ENCODE measurements around the gene USP14.

The USP14 gene

GRCh38 chr18:160831-161570, 2.6 kb downstream of the USP14 start:
- no peak for DNase-seq

- no peak for DNase-seq
These were observed 14.0 kb downstream of the USP14 start for GRCh38 chr18:172361-172760.

DNA sequence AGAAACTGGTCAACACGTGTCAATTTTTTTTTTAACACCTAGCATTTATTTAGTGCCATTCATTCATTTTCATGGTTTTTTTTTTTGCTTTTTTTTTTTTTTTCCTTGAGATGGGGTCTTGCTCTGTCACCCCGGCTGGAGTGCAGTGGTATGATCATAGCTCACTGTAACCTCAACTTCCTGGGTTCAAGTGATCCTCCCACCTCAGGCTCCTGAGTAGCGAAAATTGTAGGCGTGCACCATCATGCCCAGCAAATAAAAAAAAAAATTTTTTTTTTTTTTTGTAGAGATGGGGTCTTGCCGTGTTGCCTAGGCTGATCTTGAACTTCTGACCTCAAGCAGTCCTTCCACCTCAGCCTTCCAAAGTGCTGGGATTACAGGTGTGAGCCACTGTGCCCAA, 21.1 kb downstream of the USP14 start:
- no peak for DNase-seq

- no peak for DNase-seq
These were observed 23.4 kb downstream of the USP14 start for GRCh38 chr18:181711-182110.

- DNase-seq: peak in 1 of 2 experiments; percentile 33
These were observed 25.4 kb downstream of the USP14 start for GRCh38 chr18:183769-184168.

- DNase-seq: no peak
These were observed 30.9 kb downstream of the USP14 start for GRCh38 chr18:189254-189653.

GRCh38 chr18:191725-192124, 33.4 kb downstream of the USP14 start:
- no peak for DNase-seq

DNA sequence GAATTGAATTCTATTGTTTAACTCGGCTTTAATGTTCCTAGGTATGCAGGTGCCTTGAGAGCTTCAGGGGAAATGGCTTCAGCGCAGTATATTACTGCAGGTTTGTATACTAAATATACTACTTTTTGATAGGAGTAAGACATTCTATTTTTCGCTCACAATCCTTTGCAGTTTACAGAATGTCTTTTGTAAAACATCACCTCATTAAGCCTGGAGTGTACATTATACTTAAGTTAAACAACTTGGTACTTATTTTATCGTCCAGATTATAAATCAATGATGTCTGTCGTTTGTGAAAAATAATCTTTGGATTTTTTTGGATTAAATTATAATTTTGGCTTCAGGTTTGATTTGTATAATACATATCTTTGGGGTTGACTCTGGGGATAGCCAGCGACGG, 34.4 kb downstream of the USP14 start:
- DNase-seq: no peak

GRCh38 chr18:195651-196050, 37.3 kb downstream of the USP14 start:
- DNase-seq: no peak

DNA sequence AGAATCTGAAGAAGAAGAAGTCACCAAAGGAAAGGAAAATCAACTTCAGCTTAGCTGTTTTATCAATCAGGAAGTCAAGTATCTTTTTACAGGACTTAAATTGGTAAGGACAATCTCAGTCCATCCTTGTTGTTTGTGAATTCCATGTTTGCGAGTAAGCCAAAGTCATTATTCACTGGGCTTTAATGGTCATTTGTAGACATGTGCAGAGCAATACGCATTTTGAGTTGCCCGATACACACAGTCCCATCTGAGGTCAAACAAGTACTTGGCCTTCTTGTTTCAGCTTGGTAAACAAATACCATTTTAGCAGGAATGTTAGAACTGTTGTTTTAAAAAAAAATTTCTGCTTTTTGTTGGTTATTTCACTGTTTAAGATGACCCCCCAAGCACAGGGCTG, 40.9 kb downstream of the USP14 start:
- no peak for DNase-seq

DNA sequence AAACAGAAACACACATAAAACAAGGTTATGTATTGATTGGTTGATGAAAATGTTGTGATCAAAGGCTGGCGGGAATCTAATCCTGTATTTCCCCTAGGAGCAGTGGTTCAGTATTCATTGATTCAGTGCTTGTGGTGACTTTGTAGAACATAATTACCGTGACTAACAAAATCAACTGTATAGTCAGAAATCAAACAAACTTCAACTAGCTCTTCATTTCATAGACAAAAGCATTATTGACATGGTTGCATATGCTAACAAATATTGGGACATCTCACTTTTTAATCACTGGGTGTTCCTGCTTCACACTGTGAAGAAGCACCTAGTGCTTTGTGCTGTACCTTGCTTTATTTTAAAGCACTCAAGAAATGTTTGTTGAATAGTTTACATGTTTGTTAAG, 41.4 kb downstream of the USP14 start:
- DNase-seq: no peak

DNA sequence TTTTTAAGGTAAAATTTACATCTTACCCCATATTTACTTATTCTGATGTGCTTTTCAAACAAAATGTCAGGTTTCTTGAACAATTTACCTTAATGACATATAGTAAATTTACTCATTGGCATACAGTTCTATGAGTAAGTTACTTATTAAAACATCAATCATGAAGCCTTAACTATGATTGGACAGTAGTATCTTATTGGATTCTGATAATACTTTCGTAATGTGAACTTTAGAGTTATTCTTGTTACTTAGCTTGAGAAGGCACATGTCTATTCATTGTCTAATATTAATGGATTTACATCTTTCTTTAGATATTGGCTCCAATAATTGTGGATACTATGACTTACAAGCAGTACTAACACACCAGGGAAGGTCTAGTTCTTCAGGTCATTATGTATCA, 51.7 kb downstream of the USP14 start:
- no peak for DNase-seq

DNA sequence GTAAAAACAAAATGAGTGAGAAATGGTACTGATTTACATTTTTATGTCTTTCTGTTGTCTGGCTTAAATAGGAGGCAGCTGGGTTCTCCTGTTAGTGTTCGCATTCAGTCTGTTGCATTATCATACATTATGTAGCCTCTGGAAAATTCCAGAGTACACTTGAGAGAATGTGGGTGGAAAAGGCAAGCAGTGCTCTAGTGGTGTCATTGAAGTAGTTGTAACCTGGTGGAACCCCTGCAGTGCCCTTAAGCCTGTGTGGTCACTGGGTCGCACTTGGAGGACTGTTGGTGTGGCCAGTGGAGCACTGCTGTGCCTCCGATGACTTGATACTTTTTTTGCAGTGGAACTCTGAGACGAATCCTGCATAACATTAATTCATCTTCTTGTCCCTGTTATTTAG, 52.4 kb downstream of the USP14 start:
- no peak for DNase-seq

DNA sequence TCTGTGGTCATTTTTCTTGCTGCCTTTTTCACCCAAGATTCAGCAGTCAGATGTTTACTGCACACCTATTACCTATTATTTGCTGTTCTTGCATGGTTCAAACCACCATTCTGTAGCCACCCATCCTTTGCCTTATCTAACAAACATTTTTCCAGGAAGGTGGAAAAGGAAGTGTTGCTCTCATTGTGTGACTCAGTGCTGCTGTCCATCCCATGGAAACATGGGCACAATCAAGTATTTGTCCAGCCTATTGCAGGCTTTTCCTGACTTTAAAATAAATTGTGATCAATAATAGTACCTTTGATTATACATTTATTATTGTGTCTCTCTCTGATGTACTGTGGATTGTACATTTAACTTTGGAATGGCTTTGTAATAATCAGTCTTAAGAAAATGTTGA, 53.2 kb downstream of the USP14 start:
- no peak for DNase-seq

DNA sequence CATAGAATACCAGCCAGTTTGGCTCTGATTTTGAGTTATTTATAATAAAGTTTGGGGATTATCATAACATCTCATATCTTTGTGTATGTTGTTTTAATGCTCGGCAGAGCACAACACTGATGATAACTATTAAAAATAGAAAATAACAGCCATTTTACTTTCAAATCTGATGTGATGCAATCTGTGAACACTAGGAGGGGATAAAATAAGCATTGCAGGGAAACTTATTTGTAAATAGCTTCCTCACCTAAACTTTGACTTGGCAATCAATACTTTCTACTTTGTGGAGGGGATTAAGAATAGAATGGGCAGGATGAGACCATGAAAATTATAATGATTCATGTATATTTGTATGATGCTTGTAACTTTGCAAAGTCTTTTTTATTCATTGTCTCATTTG, 54.4 kb downstream of the USP14 start:
- no peak for DNase-seq

GRCh38 chr18:213505-213904, 55.1 kb downstream of the USP14 start:
- DNase-seq: no peak

DNA sequence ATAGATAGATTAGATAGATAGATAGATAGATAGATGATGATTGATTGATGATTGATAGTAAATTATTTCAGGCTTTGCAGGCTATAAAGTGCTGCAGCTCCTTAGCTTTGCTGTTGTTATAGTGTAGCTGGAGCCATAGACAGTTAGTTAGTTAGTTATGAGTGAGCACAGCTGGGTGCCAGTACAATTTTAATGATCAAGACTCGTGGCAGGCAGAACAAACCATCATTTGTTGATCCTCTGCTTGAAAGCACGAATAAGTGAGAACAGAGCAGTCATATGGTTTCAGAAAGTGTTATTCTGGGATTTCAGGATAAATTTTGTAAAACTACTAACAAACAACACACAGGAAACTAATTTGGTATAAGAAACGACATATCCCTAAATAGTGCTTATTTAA, 55.6 kb downstream of the USP14 start:
- no peak for DNase-seq

DNA sequence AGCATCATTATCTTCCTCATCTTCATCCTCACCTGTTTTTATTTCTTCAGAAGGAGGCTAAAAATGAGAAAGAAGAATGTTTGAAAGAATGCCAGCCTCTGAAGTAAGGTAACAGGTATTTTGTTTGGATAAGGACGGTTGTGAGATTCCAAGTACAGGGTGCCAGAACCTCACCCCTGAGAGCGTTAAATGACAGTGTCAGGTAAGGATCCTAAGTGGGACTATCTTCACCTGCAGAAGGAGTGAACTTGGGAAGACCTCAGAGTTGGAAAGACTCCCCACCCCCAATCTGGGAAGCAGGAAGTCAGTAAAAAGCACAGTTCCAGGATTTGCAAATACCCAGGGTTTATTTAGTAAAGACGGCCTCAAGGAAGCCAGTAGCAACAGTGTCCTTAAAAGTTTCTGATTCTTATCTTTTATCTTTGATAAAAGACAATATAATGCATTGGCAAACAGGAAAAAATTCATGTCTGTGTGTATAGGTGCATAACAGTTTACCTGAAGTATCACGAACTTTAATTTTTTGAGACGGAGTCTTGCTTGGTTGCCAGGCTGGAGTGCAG, 57.2 kb downstream of the USP14 start:
- DNase-seq: no peak

- no peak for DNase-seq
These were observed 59.4 kb downstream of the USP14 start for GRCh38 chr18:217532-218336.

- DNase-seq: no peak
These were observed 62.4 kb downstream of the USP14 start for GRCh38 chr18:220708-221107.

DNA sequence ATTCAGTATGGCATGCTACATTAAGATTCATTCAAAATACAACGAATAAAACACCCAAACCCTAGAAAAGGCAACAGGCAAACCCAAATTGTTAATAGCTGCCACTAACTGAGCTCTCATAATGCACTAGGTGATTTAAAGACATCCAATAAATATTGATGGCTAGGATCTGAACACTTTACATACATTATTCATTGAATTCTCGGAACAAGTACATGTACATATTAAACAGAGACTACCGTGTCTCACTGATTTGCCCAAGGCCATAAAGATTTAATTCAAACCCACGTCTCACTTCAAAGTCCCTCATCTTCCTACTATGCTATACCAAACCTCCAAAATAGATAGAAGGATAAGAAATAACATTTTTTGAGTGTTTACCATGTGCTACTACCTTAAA, 67.4 kb downstream of the USP14 start:
- no peak for DNase-seq

- no peak for DNase-seq
These were observed 69.0 kb downstream of the USP14 start for GRCh38 chr18:227374-227773.

- DNase-seq: no peak
These were observed 69.5 kb downstream of the USP14 start for GRCh38 chr18:227902-228301.

DNA sequence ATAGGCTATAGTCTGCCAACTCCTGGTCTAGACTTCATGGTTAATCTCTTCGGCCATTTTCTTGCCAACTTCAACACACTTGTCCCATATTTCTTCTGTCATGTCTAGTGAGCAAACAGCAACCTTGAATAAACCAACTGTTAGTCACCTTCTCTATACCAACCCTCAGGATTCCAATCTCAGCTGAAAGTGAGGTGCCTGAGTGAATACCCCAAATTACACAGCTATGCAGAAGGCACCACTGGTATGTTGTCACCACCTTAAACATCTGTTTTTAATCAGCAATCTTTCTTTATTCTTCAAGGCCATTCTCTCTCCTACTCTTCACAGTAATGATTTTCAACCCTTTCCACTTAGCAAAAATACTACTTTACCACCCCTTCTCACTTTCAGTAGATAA, 70.2 kb downstream of the USP14 start:
- DNase-seq: no peak

All from NCI-H446 (cell line).